NCI-H2081 (cell line): ENCODE data around the gene LHFPL6.
A peak's percentile ranks its signal among the peaks of the same experiment; 100 is the strongest.

Experiments
- DNase-seq, 2 experiments: peaks; one replicate each; lab custom pipeline; 2025; lab: John Stamatoyannopoulos, UW

LHFPL6 gene

GRCh38 chr13:39512687-39513086 lies 90.3 kb downstream of the LHFPL6 start:
- DNase-seq, result no peak

- DNase-seq, result peak; percentile 91 to 98
These were observed 92.7 kb downstream of the LHFPL6 start for GRCh38 chr13:39510316-39510695.

GRCh38 chr13:39509616-39510315 lies 93.2 kb downstream of the LHFPL6 start:
- peak in 1 of 2 experiments; percentile 98 for DNase-seq

- DNase-seq, result no peak
These were observed 96.2 kb downstream of the LHFPL6 start for GRCh38 chr13:39506559-39507390.

- DNase-seq, result no peak
These were observed 97.8 kb downstream of the LHFPL6 start for GRCh38 chr13:39505151-39505550.

GRCh38 chr13:39503048-39503447 lies 99.9 kb downstream of the LHFPL6 start:
- DNase-seq, result no peak

GRCh38 chr13:39501702-39502324 lies 101.2 kb downstream of the LHFPL6 start:
- peak in 1 of 2 experiments; percentile 15 for DNase-seq

GRCh38 chr13:39499604-39500003 lies 103.4 kb downstream of the LHFPL6 start:
- DNase-seq, result no peak

- DNase-seq, result peak; percentile 19 to 34
These were observed 104.4 kb downstream of the LHFPL6 start for GRCh38 chr13:39498471-39499114.

GRCh38 chr13:39496506-39496905 lies 106.5 kb downstream of the LHFPL6 start:
- peak; percentile 82 to 95 for DNase-seq

GRCh38 chr13:39494633-39495032 lies 108.4 kb downstream of the LHFPL6 start:
- no peak for DNase-seq

GRCh38 chr13:39494006-39494405 lies 109.0 kb downstream of the LHFPL6 start:
- DNase-seq, result peak; percentile 61 to 75

- no peak for DNase-seq
These were observed 112.9 kb downstream of the LHFPL6 start for GRCh38 chr13:39490136-39490535.

- no peak for DNase-seq
These were observed 116.2 kb downstream of the LHFPL6 start for GRCh38 chr13:39486758-39487157.

GRCh38 chr13:39485314-39485700 lies 117.7 kb downstream of the LHFPL6 start:
- no peak for DNase-seq

GRCh38 chr13:39484506-39485313 lies 118.3 kb downstream of the LHFPL6 start:
- no peak for DNase-seq

GRCh38 chr13:39483326-39483725 lies 119.7 kb downstream of the LHFPL6 start:
- peak; percentile 51 to 63 for DNase-seq

- no peak for DNase-seq
These were observed 121.5 kb downstream of the LHFPL6 start for GRCh38 chr13:39481491-39481890.

- no peak for DNase-seq
These were observed 128.4 kb downstream of the LHFPL6 start for GRCh38 chr13:39474600-39474999.

- DNase-seq, result no peak
These were observed 133.3 kb downstream of the LHFPL6 start for GRCh38 chr13:39469676-39470075.

- DNase-seq, result no peak
These were observed 134.7 kb downstream of the LHFPL6 start for GRCh38 chr13:39468306-39468705.
